ENCODE data around the gene TMEM204.

TMEM204 gene

DNA sequence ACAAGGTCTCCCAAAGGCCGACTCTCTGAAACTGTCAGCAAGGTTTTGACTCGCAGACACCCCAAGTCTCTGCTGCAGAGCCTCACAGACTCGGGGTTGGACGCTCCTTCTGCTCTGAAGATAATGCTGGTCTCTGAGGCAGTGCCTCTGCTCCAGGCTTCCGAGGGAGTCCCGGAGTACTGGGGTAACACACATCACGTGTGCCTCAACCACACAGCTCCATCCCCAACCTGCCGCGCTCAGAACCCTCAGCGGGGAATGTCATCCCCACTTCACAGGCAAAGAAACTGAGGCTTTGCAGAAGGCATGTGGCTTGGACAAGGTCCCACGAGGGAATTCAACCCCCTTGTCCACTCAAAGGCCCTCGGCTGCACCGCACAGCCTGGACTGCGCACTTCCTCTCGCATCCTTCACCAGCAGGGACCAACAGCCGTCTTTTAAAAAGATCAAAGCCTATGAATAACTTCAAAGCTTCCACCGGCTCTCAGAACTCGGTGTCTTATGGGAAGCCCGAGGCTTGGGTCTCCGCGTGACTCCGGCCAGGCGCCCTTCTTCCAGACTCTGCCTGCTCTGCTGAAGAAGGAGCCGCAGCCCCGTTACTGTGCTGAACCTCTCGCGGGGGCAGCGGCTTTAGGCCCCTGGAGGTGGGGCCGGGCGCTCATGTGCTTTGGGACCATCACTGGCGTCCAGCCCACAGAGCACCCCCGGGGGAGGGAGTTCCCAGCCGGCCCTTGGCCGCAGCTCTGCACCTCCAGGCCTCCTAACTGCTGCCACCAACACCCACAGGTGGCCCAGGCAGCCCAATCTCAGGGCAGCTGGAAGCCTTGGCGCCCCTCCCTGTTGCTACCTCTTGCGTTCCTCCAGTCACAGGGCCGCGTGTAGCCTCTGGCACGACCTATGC lies 2.2 kb downstream of the TMEM204 start:
- no peaks in the 10 kb centered on the region for H3K9me3 ChIP-seq (ENCODE audit: control insufficient read depth, insufficient read depth, low read length)
- no peaks in the 10 kb centered on the region for H3K4me1 ChIP-seq (ENCODE audit: insufficient read depth, low read length)
- H3K9ac ChIP-seq (ENCODE audit: low read depth, low read length), result no peak overlapping the region
- no peaks in the 10 kb centered on the region for H3K36me3 ChIP-seq (ENCODE audit: insufficient read depth, low read length)

DNA sequence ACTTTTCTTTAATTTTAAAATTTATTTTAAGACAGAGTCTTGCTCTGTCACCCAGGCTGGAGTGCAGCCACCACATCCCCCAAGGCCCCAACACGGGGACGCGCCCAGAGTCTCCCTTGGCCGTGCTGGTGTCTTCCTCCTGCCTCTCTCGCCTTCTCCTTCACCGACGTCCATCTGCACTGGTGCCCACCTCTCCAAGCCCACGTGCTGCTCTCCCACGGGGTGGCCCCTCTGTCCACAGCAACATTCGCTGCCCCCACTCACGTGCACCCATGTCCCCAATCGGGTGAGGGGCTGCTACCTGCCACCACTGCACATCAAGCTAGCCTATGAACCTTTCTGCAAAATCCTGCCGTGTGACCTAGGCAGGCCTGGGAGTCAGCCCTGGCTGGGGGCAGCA lies 3.1 kb downstream of the TMEM204 start:
- no peak overlapping the region for H3K9ac ChIP-seq (ENCODE audit: low read depth, low read length)
- H3K9me3 ChIP-seq (ENCODE audit: control insufficient read depth, insufficient read depth, low read length), result no peaks in the 10 kb centered on the region
- no peaks in the 10 kb centered on the region for H3K36me3 ChIP-seq (ENCODE audit: insufficient read depth, low read length)
- H3K4me1 ChIP-seq (ENCODE audit: insufficient read depth, low read length), result no peaks in the 10 kb centered on the region

DNA sequence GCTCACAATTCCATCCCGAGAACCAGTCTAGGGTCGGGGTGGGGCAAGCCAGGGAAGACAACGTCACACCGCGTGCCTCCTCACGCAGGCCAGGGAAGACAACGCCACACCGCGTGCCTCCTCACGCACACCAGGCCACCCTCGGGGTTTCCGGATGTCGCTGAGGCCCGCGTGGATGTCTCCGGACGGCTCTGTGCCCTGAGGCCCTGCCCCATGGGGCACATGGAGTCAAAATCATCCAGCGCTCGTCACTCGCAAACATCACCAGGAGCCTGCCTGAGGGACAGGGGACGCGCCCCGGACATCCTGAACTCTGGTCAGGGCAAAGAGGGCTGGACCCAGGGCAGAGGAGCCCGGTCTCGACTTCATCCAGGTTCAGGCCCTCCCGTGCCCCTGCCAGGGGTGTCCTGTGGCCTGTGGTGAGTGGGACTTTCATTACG lies 3.7 kb downstream of the TMEM204 start:
- H3K9me3 ChIP-seq (ENCODE audit: control insufficient read depth, insufficient read depth, low read length), result no peaks in the 10 kb centered on the region
- H3K4me1 ChIP-seq (ENCODE audit: insufficient read depth, low read length), result no peaks in the 10 kb centered on the region
- H3K36me3 ChIP-seq (ENCODE audit: insufficient read depth, low read length), result no peaks in the 10 kb centered on the region
- no peak overlapping the region for H3K9ac ChIP-seq (ENCODE audit: low read depth, low read length)

DNA sequence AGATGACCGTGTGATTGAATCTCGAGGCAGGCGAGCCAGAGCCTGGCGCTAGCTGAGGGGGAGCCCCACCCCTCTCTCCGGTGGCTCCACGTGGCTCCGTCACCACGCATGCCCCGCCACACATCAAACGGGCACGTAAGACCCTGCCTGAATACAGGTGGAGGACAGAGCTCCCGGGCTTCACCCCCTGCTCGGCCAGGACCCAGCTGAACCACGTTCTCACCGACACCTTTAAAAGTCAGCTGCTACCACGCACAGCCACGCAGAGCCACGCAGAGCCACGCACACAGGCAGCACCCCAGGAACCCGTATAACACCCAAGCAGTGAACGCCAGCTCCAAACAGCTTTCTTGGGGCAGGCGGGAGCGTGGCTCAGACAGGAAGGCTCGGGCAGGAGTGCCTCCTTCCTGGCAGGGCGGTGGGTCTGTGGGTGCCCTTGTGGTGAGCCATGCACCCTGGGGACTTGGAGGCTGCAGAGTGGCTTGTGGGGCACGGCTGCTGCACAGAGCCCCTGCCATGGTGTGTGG lies 4.4 kb downstream of the TMEM204 start:
- no peaks in the 10 kb centered on the region for H3K36me3 ChIP-seq (ENCODE audit: insufficient read depth, low read length)
- H3K9me3 ChIP-seq (ENCODE audit: control insufficient read depth, insufficient read depth, low read length), result no peaks in the 10 kb centered on the region
- no peaks in the 10 kb centered on the region for H3K4me1 ChIP-seq (ENCODE audit: insufficient read depth, low read length)
- no peak overlapping the region for H3K9ac ChIP-seq (ENCODE audit: low read depth, low read length)

DNA sequence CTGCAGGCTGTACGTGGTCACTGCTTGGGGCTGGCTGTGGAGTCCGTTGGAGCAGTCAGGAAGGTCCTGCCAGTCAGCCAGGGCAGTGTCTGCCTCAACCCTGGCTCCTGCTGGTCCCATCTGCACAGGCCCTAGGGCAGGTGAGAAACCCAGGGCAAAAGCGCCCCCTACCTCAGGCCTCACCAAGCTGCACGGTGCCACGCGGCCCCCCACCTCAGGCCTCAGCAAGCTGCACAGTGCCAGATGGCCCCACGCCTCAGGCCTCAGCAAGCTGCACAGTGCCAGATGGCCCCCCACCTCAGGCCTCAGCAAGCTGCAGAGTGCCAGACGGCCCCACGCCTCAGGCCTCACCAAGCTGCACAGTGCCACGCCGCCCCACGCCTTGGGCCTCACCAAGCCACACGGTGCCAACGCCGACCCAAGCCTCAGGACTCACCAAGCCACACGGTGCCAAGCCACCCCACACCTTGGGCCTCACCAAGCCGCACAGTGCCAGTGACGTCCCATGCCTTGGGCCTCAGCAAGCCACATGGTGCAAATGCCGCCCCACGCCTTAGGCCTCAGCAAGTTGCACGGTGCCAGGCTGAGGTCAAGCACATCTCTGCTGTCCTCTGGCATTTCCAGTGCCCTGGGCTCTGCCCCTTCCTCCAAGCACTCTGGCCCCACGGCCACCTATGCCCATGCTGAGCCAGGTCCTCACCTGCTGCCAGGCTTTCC lies 5.5 kb downstream of the TMEM204 start:
- H3K9ac ChIP-seq (ENCODE audit: low read depth, low read length), result no peak overlapping the region
- no peaks in the 10 kb centered on the region for H3K4me1 ChIP-seq (ENCODE audit: insufficient read depth, low read length)
- H3K9me3 ChIP-seq (ENCODE audit: control insufficient read depth, insufficient read depth, low read length), result no peaks in the 10 kb centered on the region
- no peaks in the 10 kb centered on the region for H3K36me3 ChIP-seq (ENCODE audit: insufficient read depth, low read length)

DNA sequence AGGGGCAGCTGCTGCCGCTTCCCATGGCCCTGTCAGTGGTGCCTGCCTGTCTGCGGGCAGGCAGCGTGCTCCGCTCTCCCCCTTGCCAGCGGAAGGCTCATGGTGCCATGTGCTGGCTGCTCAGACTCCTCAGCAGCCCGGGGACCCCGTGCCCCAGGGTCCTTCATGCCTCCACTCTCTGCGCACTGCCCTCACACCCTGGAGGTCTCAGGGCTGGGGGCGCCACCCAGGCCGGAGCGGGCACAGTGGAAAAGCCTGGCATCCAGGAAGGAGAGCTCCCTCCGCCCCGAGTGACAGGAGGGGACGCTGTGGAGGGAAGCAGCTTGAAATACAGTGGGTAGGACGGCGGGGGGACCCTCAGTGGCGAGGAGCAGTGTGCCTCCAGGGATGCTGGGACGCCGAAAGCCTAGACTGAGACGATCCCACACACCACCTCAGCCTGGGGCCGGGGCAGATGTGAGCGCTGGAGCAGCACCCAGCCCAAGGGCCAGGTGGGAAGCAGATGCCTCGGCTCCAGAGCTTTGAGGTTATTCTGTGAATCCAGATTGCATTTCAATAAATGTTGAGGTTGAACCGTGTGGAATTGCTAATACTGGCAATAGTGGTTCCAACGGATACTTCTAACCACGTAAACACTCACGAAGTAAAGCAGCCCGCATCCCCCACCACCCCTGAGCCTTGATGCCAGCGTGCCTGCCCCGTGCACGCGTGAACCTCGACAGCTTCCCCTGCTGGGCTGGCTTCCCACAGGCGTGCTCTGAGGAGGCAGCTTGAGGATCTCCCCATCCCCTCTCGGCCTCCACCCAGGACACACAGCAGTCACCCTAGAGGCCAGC lies 6.5 kb downstream of the TMEM204 start:
- Histone ChIP-seq H3K9ac (ENCODE audit: low read depth, low read length) (no peak overlapping the region), H3K9me3 (ENCODE audit: control insufficient read depth, insufficient read depth, low read length) (no peaks in the 10 kb centered on the region), H3K4me1 (ENCODE audit: insufficient read depth, low read length) (no peaks in the 10 kb centered on the region), H3K36me3 (ENCODE audit: insufficient read depth, low read length) (no peaks in the 10 kb centered on the region)

DNA sequence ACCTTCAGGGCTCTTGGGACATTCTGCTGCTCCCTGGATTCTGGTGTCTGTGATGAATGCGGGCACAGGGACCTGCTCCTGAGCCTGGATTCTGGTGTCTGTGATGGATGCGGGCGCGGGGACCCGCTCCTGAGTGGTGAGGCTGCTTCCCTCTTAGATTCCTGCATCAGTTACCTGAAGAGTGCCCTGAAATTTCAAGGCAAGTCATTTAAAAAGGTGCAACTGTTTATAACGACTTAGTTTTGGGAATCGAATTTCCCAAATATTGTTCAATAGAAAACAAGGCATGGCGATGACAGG lies 7.0 kb downstream of the TMEM204 start:
- H3K4me1 ChIP-seq (ENCODE audit: insufficient read depth, low read length), result no peaks in the 10 kb centered on the region
- H3K9me3 ChIP-seq (ENCODE audit: control insufficient read depth, insufficient read depth, low read length), result no peaks in the 10 kb centered on the region
- no peaks in the 10 kb centered on the region for H3K36me3 ChIP-seq (ENCODE audit: insufficient read depth, low read length)
- no peak overlapping the region for H3K9ac ChIP-seq (ENCODE audit: low read depth, low read length)

DNA sequence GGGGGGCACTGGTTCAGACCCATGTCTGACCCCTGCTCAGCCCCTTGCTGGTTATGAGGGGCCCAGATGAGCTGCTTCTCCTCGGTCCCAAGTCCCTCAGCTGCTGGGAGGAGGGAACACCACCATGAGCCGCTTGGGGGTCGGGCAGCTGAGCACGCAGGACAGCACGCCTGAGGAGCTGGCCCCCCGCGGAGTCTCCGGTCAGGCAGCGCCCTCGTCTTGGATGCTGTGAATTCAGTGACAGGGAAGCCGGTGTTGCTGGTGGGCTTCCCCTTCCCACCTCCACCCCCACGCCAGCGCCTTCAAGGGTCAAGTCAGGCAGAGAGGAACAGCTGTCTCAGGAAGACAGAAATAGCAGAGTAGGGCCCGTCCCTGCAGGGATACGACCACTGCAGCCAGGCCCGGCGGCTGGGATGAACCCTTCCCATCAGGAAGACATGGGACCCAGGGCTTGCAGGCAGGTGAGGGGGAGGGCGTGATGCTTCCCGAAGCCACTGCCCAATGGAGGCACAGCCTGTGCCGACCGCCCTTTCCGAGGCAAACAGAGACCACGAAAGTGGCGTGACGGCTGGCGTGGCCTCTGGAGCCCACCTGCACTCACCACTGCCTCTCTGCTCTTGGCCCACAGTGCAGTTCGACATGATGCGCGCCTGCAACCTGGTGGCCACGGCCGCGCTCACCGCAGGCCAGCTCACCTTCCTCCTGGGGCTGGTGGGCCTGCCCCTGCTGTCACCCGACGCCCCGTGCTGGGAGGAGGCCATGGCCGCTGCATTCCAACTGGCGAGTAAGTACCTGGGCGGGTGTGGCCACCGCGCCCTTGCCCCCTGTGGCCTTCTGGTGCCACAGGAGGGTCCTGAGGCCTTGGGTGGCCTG lies 8.1 kb downstream of the TMEM204 start:
- Histone ChIP-seq H3K9me3 (ENCODE audit: control insufficient read depth, insufficient read depth, low read length) (no peaks in the 10 kb centered on the region), H3K4me1 (ENCODE audit: insufficient read depth, low read length) (no peaks in the 10 kb centered on the region), H3K36me3 (ENCODE audit: insufficient read depth, low read length) (no peaks in the 10 kb centered on the region), H3K9ac (ENCODE audit: low read depth, low read length) (no peak overlapping the region)

DNA sequence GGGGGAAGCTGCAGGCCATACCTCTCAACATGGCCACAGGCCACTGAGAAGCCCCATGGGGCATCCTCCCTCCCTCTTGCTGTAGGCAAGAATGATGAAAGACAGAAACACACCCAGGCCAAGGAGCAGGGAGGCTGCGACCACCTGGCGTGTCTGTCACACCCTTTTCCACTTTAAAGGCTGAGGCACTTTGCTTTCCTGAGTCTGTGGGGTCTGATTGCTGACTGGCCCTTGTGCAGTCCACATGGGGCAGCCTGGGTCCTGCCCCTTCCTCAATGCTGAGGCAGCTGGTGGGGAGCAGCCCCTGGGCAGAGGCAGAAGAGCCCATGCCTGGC lies 8.7 kb downstream of the TMEM204 start:
- Histone ChIP-seq H3K36me3 (ENCODE audit: insufficient read depth, low read length) (no peaks in the 10 kb centered on the region), H3K9ac (ENCODE audit: low read depth, low read length) (no peak overlapping the region), H3K9me3 (ENCODE audit: control insufficient read depth, insufficient read depth, low read length) (no peaks in the 10 kb centered on the region), H3K4me1 (ENCODE audit: insufficient read depth, low read length) (no peaks in the 10 kb centered on the region)

DNA sequence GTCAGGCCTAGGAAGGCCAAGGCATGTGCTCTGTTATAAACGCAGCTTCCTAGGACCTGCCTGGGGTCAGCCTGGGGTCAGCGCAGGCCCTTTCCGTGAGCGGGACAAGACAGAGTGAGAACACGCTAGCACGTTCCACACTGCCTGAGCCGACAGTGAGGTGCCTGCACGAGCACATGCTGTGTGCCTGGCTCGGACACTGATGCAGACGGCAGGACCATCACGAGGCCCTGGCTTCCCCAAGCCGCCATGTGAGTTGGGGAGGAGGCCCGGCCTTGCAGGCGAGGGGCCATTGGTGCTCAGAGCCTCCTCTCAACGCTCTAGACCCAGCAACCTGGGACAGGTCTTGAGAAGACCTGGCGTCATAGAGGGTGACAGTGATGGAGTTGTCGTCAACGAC lies 9.1 kb downstream of the TMEM204 start:
- Histone ChIP-seq H3K36me3 (ENCODE audit: insufficient read depth, low read length) (no peaks in the 10 kb centered on the region), H3K4me1 (ENCODE audit: insufficient read depth, low read length) (no peaks in the 10 kb centered on the region), H3K9me3 (ENCODE audit: control insufficient read depth, insufficient read depth, low read length) (no peaks in the 10 kb centered on the region), H3K9ac (ENCODE audit: low read depth, low read length) (no peak overlapping the region)

DNA sequence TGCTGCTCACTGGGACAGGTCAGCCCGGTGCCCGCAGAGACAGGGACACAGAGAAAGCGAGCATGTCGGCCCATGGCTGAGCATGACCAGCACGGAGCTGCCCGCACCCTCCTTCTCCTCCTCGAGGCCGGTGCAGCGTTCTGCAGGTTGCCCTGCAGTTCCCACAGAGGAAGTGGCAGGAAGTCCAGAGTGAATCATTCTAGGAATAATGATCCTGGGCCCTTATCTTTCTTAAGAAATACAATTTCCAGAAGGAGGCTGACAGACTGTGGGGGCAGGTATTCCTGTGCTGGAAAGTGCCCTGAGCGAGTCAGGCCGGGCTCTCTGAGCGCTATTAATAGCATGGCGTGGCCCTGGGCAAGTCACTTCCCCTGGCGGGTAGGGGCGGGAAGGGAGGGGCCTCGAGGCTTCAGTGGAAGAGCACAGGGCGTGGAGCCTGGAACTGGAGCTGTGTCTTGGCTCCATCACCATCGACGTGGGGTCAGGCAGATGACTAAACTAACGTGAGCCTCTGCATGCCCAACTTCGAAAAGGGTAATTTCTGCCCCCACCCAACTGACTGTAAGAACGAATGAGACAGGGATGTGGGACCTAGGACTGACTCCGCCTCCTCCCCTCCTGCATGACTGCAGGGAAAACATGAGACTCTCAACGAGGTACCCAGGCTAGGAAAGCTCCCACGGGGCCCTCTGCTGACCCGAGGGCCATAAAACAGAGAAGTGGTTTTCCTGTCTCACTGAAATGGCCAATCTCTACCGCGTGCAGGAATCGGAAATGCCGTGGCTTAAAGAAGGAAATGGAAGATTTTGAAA lies 9.8 kb downstream of the TMEM204 start:
- Histone ChIP-seq H3K9ac (ENCODE audit: low read depth, low read length) (no peak overlapping the region), H3K4me1 (ENCODE audit: insufficient read depth, low read length) (no peaks in the 10 kb centered on the region), H3K36me3 (ENCODE audit: insufficient read depth, low read length) (no peaks in the 10 kb centered on the region), H3K9me3 (ENCODE audit: control insufficient read depth, insufficient read depth, low read length) (no peaks in the 10 kb centered on the region)

DNA sequence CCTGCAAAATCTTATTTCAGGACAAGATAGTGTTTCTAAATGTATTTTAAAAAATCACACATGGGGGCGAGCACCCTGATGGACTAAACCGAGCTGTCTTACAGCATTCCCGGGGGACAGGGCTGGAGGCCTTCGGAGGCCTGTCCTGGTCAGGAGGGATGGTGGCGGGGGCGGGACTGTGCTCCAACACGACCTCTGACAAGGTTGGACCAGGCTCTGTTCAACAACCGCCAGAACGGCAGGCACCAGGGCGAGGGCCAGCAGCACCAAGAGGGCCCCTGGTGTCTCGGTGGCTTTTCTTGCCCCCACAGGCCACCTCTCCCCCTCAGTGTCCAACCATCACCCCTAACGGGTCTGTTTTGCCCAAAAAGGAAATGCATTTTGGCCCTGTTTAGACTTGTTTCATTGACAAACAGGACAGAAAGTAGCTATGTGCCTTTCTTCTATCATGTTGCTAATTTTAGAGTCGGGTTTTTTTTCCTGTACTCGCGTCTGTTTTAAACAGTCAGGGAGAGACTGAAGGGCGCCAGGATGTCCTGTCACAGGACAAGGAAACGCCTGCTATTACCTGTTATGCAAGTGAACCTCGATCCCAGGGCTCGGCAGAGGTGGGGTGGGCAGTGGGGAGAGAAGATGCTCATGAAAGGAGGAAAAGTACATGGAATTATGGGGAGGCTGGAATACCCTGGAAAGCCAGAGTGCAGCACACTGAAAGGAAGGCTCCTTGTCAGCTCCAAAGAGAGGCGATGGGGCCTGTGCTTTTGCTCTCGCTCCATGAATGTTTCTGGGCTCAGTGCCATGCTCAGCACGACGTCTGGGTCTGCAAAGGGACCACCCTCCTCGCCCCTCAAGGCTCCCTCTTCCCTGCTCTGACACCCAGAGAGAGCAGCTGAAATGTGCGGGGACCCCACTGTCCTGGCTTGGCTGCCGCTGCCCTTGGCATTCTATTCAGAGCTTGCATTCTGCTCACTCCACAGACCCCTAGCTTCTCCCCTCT lies 11.9 kb downstream of the TMEM204 start:
- Histone ChIP-seq H3K9me3 (ENCODE audit: control insufficient read depth, insufficient read depth, low read length) (no peaks in the 10 kb centered on the region), H3K4me1 (ENCODE audit: insufficient read depth, low read length) (no peaks in the 10 kb centered on the region), H3K36me3 (ENCODE audit: insufficient read depth, low read length) (no peaks in the 10 kb centered on the region), H3K9ac (ENCODE audit: low read depth, low read length) (no peak overlapping the region)
